Measurements from ENCODE around the gene BLNK. TPM values are rescaled to one million over a fixed set of nuclear protein-coding genes. Genes with fewer than 3 reads are reported as not detected.
"Not testable (repeated sequence)": the region's sequence is repeated elsewhere in the genome, so short reads cannot be mapped to it uniquely, and the experiment has no call there.

BLNK gene
- total RNA-seq, 1 donor, result 0.36 TPM

DNA sequence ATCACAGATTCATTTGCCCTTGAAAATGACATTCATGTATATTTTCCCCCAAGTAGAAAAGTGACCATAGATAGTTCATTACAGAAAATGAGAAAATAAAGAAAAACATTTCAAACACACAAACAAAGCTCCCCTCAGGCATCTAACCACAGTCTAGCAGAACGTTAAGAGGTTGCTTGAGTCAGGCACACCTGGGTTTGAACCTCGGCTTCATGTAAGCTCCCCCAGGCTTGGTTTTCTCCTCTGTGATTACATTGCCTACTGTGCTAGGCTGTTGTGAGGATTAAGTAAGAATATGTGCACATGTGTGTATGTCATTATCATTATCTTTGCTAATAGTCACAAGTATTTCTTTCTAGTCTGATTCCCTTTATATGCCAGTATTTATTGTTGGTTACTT, 42.0 kb upstream of the BLNK start:
- H3K27me3 ChIP-seq (ENCODE audit: insufficient read depth, low read length), result no peaks in the 10 kb centered on the region
- H3K9me3 ChIP-seq (ENCODE audit: low read depth, low read length), result no peaks in the 10 kb centered on the region
- no peak overlapping the region for H3K4me3 ChIP-seq (ENCODE audit: insufficient read depth, low read length)
- no peak overlapping the region for H3K4me2 ChIP-seq (ENCODE audit: insufficient read depth, low read length)
- DNase-seq (ENCODE audit: insufficient read length, low spot score, missing footprints), result no peak
- no peaks in the 10 kb centered on the region for H3K36me3 ChIP-seq (ENCODE audit: insufficient read depth, low read length)
- H4K20me1 ChIP-seq (ENCODE audit: insufficient read depth, low read length), result no peaks in the 10 kb centered on the region
- H2AFZ ChIP-seq (ENCODE audit: low read length), result no peak overlapping the region
- H3K27ac ChIP-seq (ENCODE audit: low read depth, low read length), result no peak overlapping the region
- H3K79me2 ChIP-seq (ENCODE audit: insufficient read depth, low read length), result no peaks in the 10 kb centered on the region
- H3K4me1 ChIP-seq (ENCODE audit: insufficient read depth, low read length), result no peaks in the 10 kb centered on the region
- TF ChIP-seq, protein P1, sequence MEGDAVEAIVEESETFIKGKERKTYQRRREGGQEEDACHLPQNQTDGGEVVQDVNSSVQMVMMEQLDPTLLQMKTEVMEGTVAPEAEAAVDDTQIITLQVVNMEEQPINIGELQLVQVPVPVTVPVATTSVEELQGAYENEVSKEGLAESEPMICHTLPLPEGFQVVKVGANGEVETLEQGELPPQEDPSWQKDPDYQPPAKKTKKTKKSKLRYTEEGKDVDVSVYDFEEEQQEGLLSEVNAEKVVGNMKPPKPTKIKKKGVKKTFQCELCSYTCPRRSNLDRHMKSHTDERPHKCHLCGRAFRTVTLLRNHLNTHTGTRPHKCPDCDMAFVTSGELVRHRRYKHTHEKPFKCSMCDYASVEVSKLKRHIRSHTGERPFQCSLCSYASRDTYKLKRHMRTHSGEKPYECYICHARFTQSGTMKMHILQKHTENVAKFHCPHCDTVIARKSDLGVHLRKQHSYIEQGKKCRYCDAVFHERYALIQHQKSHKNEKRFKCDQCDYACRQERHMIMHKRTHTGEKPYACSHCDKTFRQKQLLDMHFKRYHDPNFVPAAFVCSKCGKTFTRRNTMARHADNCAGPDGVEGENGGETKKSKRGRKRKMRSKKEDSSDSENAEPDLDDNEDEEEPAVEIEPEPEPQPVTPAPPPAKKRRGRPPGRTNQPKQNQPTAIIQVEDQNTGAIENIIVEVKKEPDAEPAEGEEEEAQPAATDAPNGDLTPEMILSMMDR (IDR thresholded peaks at IDR 0.05; ENCODE audit: extremely low read depth, low read depth, low read length), result no peak

DNA sequence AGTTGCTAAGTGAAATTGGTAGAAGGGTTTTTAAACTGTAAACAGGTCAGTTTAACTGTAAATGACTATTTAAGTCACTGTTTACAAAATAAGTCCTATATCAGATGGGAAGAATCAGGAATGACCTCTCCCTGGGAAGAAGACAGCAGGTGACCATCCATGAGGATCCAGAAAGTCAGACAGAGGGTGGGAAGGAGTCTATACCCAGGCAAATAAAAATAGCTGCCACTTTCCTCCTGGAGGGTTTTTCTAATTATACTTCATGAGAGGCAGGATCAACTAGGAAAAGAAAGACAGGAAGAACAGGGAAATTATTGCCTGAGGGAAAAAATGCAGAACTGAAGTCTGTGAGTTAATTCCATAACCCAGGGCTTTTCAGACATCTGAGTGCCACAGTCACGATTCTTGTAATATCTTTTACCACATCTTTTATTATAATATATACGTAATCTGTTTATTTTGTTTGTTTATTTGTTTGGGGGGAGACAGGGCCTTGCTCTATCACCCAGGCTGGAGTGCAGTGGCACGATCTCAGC, 39.9 kb upstream of the BLNK start:
- TF ChIP-seq, protein P1 (IDR thresholded peaks at IDR 0.05; ENCODE audit: extremely low read depth, low read depth, low read length), result no peak
- Histone ChIP-seq H3K36me3 (ENCODE audit: insufficient read depth, low read length) (no peaks in the 10 kb centered on the region), H2AFZ (ENCODE audit: low read length) (no peak overlapping the region), H3K79me2 (ENCODE audit: insufficient read depth, low read length) (no peaks in the 10 kb centered on the region), H4K20me1 (ENCODE audit: insufficient read depth, low read length) (no peaks in the 10 kb centered on the region), H3K9me3 (ENCODE audit: low read depth, low read length) (no peaks in the 10 kb centered on the region), H3K4me3 (ENCODE audit: insufficient read depth, low read length) (no peak overlapping the region), H3K4me1 (ENCODE audit: insufficient read depth, low read length) (no peaks in the 10 kb centered on the region), H3K4me2 (ENCODE audit: insufficient read depth, low read length) (no peak overlapping the region), H3K27ac (ENCODE audit: low read depth, low read length) (no peak overlapping the region), H3K27me3 (ENCODE audit: insufficient read depth, low read length) (no peaks in the 10 kb centered on the region)
- DNase-seq (ENCODE audit: insufficient read length, low spot score, missing footprints), result no peak

DNA sequence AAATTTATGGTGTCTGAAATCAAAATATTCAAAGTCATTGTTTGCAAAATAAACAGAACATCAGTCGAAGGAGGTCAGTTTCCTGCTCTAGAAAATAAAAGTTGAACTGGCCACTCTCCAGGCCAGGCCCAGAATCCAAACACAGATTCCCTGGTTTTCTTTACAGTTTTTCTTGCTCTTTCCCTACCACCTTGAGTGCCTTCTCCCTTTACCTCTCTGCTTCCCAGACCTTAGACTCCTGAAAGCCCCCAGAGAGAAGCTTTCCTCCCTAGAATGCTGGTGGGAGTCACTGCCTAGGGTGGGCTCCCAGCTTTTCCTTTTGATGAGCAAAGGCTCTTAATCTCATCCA, 38.9 kb upstream of the BLNK start:
- Histone ChIP-seq H3K36me3 (ENCODE audit: insufficient read depth, low read length) (no peaks in the 10 kb centered on the region), H3K4me2 (ENCODE audit: insufficient read depth, low read length) (no peak overlapping the region), H3K27ac (ENCODE audit: low read depth, low read length) (no peak overlapping the region), H3K4me3 (ENCODE audit: insufficient read depth, low read length) (no peak overlapping the region), H4K20me1 (ENCODE audit: insufficient read depth, low read length) (no peaks in the 10 kb centered on the region), H2AFZ (ENCODE audit: low read length) (no peak overlapping the region), H3K4me1 (ENCODE audit: insufficient read depth, low read length) (no peaks in the 10 kb centered on the region), H3K9me3 (ENCODE audit: low read depth, low read length) (no peaks in the 10 kb centered on the region), H3K79me2 (ENCODE audit: insufficient read depth, low read length) (no peaks in the 10 kb centered on the region), H3K27me3 (ENCODE audit: insufficient read depth, low read length) (no peaks in the 10 kb centered on the region)
- no peak for DNase-seq (ENCODE audit: insufficient read length, low spot score, missing footprints)
- TF ChIP-seq, protein P1 (IDR thresholded peaks at IDR 0.05; ENCODE audit: extremely low read depth, low read depth, low read length), result no peak

DNA sequence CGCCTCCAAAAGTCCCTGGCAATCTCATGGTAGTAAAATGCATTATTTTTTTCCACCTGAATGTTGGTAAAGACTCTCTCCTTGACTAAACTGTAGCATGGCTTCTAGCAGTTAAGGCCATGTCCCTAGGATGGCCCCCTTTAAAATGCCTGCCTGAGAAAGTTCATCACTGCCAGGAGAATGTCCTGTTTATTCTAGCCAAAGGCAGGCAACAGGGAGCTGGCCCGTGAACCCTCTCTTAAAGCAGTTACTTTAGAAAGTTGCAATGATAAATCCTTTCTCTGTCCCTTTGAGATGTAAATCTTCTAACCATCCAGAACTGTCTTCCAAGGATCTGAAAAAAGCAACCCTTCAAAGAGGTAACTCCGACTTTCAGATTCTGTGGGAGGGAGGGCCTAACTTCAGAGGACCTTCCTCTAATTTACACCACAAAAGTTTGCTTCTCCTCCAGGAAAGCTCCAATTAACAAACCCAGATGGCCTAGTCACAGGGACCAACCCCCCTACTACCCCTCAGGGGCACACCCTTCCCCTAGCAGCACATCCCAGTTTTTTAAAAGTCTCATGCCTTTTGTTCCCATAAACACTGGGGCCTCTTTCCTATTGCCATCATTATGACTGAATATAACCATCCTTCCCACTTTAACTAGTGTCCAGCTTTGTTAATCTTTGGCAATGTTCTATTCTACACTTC, 38.4 kb upstream of the BLNK start:
- H3K79me2 ChIP-seq (ENCODE audit: insufficient read depth, low read length), result no peaks in the 10 kb centered on the region
- H3K36me3 ChIP-seq (ENCODE audit: insufficient read depth, low read length), result no peaks in the 10 kb centered on the region
- DNase-seq (ENCODE audit: insufficient read length, low spot score, missing footprints), result no peak
- H4K20me1 ChIP-seq (ENCODE audit: insufficient read depth, low read length), result no peaks in the 10 kb centered on the region
- TF ChIP-seq, protein P1 (IDR thresholded peaks at IDR 0.05; ENCODE audit: extremely low read depth, low read depth, low read length), result no peak
- no peak overlapping the region for H3K27ac ChIP-seq (ENCODE audit: low read depth, low read length)
- no peaks in the 10 kb centered on the region for H3K4me1 ChIP-seq (ENCODE audit: insufficient read depth, low read length)
- no peak overlapping the region for H3K4me2 ChIP-seq (ENCODE audit: insufficient read depth, low read length)
- H3K27me3 ChIP-seq (ENCODE audit: insufficient read depth, low read length), result no peaks in the 10 kb centered on the region
- no peak overlapping the region for H2AFZ ChIP-seq (ENCODE audit: low read length)
- no peaks in the 10 kb centered on the region for H3K9me3 ChIP-seq (ENCODE audit: low read depth, low read length)
- H3K4me3 ChIP-seq (ENCODE audit: insufficient read depth, low read length), result no peak overlapping the region

DNA sequence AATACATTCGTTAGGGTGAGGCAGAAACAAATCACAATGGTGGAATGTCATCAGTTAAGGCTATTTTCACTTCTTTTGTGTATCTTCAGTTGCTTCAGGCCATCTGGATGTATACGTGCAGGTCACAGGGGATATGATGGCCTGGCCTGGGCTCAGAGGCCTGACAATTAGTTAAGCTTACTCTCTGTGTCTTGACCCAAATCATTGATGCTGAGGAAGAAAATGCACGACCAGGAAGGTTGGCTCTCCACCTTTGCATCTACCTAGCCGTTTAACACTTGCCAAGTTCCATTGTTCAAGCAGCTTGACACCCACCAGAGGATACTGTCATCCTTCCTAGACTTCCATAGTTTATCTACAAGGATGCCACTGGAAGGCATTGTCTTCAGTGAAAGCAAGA, 37.5 kb upstream of the BLNK start:
- not testable (repeated sequence) for H3K27ac ChIP-seq (ENCODE audit: low read depth, low read length); H3K4me2 ChIP-seq (ENCODE audit: insufficient read depth, low read length); H2AFZ ChIP-seq (ENCODE audit: low read length); H3K36me3 ChIP-seq (ENCODE audit: insufficient read depth, low read length); H3K9me3 ChIP-seq (ENCODE audit: low read depth, low read length); H3K79me2 ChIP-seq (ENCODE audit: insufficient read depth, low read length); H3K4me3 ChIP-seq (ENCODE audit: insufficient read depth, low read length); H4K20me1 ChIP-seq (ENCODE audit: insufficient read depth, low read length); DNase-seq (ENCODE audit: insufficient read length, low spot score, missing footprints); H3K4me1 ChIP-seq (ENCODE audit: insufficient read depth, low read length); H3K27me3 ChIP-seq (ENCODE audit: insufficient read depth, low read length)

Measured in osteoblast (primary cell).